ENCODE data around the gene SP140.

DNA sequence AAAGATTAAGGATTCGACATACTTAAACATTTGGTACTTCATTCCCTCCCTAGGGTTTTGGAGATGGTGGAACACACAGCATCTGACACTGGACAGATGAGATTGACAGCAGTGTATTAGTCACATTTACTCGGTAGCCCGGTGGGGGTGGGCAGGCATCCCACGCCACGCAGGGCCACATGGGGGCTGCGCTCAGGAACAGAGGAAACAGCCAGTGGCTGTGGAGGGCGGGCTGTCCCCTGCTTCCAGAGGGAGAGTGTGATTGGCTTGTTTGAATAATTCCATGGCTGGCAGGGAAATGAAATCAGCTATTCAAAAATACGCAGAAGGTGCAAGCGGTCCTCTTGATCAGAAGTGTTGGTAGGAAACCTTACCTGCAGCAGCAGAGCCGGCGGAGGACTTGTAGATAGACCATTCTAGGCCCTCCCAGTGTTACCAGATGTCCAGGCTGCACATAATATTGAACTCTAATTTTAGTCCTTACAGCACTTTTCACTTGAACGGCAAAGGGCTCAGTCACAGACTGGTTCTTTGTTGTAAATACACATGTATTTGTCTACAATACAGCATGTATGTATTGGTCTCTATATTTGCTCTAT, 83.0 kb downstream of the SP140 start:
- TF ChIP-seq, protein P1, sequence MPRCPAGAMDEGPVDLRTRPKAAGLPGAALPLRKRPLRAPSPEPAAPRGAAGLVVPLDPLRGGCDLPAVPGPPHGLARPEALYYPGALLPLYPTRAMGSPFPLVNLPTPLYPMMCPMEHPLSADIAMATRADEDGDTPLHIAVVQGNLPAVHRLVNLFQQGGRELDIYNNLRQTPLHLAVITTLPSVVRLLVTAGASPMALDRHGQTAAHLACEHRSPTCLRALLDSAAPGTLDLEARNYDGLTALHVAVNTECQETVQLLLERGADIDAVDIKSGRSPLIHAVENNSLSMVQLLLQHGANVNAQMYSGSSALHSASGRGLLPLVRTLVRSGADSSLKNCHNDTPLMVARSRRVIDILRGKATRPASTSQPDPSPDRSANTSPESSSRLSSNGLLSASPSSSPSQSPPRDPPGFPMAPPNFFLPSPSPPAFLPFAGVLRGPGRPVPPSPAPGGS (CRISPR knock-in tag; IDR thresholded peaks at IDR 0.05), result no peak
- TF ChIP-seq POGZ (CRISPR knock-in tag; IDR thresholded peaks at IDR 0.05), result no peak
- TF ChIP-seq, protein P2, sequence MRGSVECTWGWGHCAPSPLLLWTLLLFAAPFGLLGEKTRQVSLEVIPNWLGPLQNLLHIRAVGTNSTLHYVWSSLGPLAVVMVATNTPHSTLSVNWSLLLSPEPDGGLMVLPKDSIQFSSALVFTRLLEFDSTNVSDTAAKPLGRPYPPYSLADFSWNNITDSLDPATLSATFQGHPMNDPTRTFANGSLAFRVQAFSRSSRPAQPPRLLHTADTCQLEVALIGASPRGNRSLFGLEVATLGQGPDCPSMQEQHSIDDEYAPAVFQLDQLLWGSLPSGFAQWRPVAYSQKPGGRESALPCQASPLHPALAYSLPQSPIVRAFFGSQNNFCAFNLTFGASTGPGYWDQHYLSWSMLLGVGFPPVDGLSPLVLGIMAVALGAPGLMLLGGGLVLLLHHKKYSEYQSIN (CRISPR knock-in tag; IDR thresholded peaks at IDR 0.05; ENCODE audit: borderline replicate concordance), result no peak
- no peak for TF ChIP-seq PTBP1 (IDR thresholded peaks at IDR 0.05; ENCODE audit: low read depth, low read length, poor library complexity, severe bottlenecking)
- TF ChIP-seq, protein P3, sequence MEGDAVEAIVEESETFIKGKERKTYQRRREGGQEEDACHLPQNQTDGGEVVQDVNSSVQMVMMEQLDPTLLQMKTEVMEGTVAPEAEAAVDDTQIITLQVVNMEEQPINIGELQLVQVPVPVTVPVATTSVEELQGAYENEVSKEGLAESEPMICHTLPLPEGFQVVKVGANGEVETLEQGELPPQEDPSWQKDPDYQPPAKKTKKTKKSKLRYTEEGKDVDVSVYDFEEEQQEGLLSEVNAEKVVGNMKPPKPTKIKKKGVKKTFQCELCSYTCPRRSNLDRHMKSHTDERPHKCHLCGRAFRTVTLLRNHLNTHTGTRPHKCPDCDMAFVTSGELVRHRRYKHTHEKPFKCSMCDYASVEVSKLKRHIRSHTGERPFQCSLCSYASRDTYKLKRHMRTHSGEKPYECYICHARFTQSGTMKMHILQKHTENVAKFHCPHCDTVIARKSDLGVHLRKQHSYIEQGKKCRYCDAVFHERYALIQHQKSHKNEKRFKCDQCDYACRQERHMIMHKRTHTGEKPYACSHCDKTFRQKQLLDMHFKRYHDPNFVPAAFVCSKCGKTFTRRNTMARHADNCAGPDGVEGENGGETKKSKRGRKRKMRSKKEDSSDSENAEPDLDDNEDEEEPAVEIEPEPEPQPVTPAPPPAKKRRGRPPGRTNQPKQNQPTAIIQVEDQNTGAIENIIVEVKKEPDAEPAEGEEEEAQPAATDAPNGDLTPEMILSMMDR (CRISPR knock-in tag; IDR thresholded peaks at IDR 0.05), result no peak
- no peak for TF ChIP-seq ZBTB42 (CRISPR knock-in tag; IDR thresholded peaks at IDR 0.05)
- no peak for TF ChIP-seq SIN3A (IDR thresholded peaks at IDR 0.05; ENCODE audit: borderline replicate concordance, low read depth, low read length)
- no peak for TF ChIP-seq MIXL1 (CRISPR knock-in tag; IDR thresholded peaks at IDR 0.05)
